ENCODE results near the gene EXD3.
"Not testable (repeated sequence)": the region's sequence is repeated elsewhere in the genome, so short reads cannot be mapped to it uniquely, and the experiment has no call there.

The EXD3 gene

DNA sequence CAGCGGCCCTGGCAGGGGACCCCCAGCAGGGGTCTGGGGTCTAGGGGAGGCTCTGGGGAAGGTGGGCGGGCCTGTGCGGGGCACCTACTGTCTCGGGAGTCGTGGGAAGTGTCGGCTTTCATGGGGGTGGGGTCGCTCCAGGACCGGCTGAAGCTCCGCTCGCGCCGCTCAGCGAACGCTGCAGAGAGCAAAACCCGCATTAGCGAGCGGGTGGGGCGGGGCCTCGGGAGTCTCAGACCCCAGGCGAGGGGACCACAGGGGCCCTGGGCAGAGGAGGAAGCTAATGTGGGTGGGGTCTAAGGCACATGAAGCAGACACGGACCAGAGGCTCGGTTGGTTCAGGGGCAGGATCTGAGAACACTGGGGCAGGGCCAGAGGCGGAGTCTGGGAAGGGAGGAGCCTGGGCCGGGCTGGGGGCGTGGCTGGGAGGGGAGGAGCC, 30.7 kb upstream of the EXD3 start:
- Mint-ChIP-seq H3K27ac (no peak overlapping the region), H3K4me3 (peak overlapping the region; percentile 36), H3K9me3 (no peaks in the 10 kb centered on the region)

GRCh38 chr9:137452761-137453642, 30.0 kb upstream of the EXD3 start:
- Mint-ChIP-seq H3K27me3 (no peaks in the 10 kb centered on the region), H3K36me3 (peaks cover 5% of the 10 kb centered on the region), H3K4me3 (no peak overlapping the region), H3K27ac (no peak overlapping the region), H3K9me3 (no peaks in the 10 kb centered on the region), H3K4me1 (peaks cover 36% of the 10 kb centered on the region)

More for the DNA sequence above, 30.7 kb upstream of the EXD3 start:
- Mint-ChIP-seq H3K4me1 (peaks cover 36% of the 10 kb centered on the region), H3K36me3 (peaks cover 5% of the 10 kb centered on the region), H3K27me3 (no peaks in the 10 kb centered on the region)

GRCh38 chr9:137452006-137452760, 29.2 kb upstream of the EXD3 start:
- Mint-ChIP-seq H3K27ac (no peak overlapping the region), H3K4me3 (peak overlapping the region; percentile 33), H3K4me1 (peaks cover 38% of the 10 kb centered on the region), H3K27me3 (no peaks in the 10 kb centered on the region), H3K9me3 (no peaks in the 10 kb centered on the region), H3K36me3 (peaks cover 5% of the 10 kb centered on the region)

GRCh38 chr9:137451264-137452005, 28.5 kb upstream of the EXD3 start:
- H3K27ac Mint-ChIP-seq, H3K4me3 Mint-ChIP-seq, H3K9me3 Mint-ChIP-seq, H3K36me3 Mint-ChIP-seq, H3K27me3 Mint-ChIP-seq: not testable (repeated sequence)
- peaks cover 37% of the 10 kb centered on the region for H3K4me1 Mint-ChIP-seq

GRCh38 chr9:137450539-137451222, 27.7 kb upstream of the EXD3 start:
- H3K4me3 Mint-ChIP-seq, H3K36me3 Mint-ChIP-seq: not testable (repeated sequence)
- peaks cover 30% of the 10 kb centered on the region for H3K4me1 Mint-ChIP-seq

DNA sequence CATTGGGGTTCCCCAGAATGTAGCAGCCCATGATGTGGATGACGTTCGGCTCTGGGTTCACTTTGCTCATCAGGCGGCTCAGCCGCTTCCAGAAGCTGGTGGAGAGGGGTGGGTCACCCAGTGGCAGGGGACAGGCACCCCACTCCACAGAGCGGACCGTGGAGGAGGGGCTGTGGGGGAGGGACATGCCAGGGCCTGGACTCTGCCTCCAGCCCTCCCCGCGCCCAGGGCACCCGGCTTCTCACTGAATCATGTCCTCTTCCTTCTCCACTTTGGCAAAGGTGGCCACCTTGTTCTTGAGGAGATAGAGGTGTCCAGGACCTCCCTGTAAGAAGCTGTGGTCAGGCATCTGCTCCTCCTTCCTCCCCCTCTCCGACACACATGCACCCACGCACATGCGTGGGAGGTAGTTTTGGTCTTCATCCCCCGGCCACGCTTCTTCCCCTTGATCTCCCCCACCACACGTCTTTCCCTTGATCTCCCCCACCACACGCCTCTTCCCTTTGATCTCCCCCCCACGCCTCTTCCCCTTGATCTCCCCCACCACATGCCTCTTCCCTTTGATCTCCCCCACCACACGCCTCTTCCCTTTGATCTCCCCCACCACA, 27.1 kb upstream of the EXD3 start:
- H3K36me3 Mint-ChIP-seq = peaks cover 2% of the 10 kb centered on the region

More at GRCh38 chr9:137450539-137451222, 27.7 kb upstream of the EXD3 start:
- H3K27ac Mint-ChIP-seq, H3K27me3 Mint-ChIP-seq, H3K9me3 Mint-ChIP-seq: not testable (repeated sequence)

DNA sequence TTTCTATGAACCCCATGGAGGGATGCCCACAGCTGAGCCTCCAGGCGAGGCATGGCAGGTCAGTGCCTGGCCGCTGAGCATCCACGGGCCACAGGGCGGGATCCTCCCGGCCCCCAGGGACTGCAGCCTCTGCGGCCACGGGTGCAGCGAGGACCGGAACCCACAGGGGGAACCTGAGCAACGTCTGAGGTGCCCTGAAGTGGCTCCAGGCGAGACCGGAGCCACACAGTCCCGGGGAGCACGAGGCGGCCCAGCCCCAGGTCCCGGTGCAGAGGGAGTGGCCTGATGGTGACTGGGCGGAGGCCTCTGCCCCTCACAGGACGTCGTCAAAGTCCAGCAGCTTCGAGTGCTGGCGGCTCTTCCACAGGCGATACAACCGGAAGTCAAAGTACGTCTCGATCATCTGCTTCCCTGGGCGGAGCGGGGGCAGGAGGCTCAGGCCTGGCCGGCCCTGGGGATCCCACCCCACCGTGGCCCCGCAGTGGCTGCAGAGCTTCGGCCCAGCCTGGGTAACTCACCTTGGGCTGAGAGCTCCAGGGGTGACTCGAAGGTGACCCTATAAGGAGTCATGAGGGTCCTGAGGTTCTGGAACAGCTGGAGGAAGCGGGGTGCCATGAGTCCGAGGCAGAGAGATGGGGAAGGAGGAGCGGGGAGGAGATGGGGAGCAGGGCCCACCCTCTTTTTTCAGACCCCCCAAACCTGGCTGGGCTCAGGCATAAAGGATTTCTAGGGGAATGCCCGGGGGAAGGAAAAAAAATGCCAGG, 26.3 kb upstream of the EXD3 start:
- no peaks in the 10 kb centered on the region for H3K9me3 Mint-ChIP-seq
- H3K4me1 Mint-ChIP-seq = peaks cover 30% of the 10 kb centered on the region
- no peaks in the 10 kb centered on the region for H3K27me3 Mint-ChIP-seq
- H3K36me3 Mint-ChIP-seq = peaks cover 2% of the 10 kb centered on the region
- no peak overlapping the region for H3K4me3 Mint-ChIP-seq
- H3K27ac Mint-ChIP-seq = peak overlapping the region; percentile 21

More for the DNA sequence above, 27.1 kb upstream of the EXD3 start:
- H3K27ac Mint-ChIP-seq = no peak overlapping the region
- no peaks in the 10 kb centered on the region for H3K27me3 Mint-ChIP-seq
- H3K9me3 Mint-ChIP-seq = no peaks in the 10 kb centered on the region
- peaks cover 34% of the 10 kb centered on the region for H3K4me1 Mint-ChIP-seq
- no peak overlapping the region for H3K4me3 Mint-ChIP-seq

GRCh38 chr9:137448602-137448962, 25.6 kb upstream of the EXD3 start:
- Mint-ChIP-seq H3K4me3 (no peak overlapping the region), H3K27me3 (peaks cover under 1% of the 10 kb centered on the region), H3K27ac (no peak overlapping the region)

GRCh38 chr9:137447722-137448601, 25.0 kb upstream of the EXD3 start:
- no peaks in the 10 kb centered on the region for H3K9me3 Mint-ChIP-seq
- no peak overlapping the region for H3K27ac Mint-ChIP-seq
- H3K36me3 Mint-ChIP-seq = peaks cover 2% of the 10 kb centered on the region
- peaks cover 3% of the 10 kb centered on the region for H3K27me3 Mint-ChIP-seq
- H3K4me1 Mint-ChIP-seq = peaks cover 29% of the 10 kb centered on the region
- no peak overlapping the region for H3K4me3 Mint-ChIP-seq

More at GRCh38 chr9:137448602-137448962, 25.6 kb upstream of the EXD3 start:
- Mint-ChIP-seq H3K36me3 (peaks cover 2% of the 10 kb centered on the region), H3K4me1 (peaks cover 29% of the 10 kb centered on the region), H3K9me3 (no peaks in the 10 kb centered on the region)

DNA sequence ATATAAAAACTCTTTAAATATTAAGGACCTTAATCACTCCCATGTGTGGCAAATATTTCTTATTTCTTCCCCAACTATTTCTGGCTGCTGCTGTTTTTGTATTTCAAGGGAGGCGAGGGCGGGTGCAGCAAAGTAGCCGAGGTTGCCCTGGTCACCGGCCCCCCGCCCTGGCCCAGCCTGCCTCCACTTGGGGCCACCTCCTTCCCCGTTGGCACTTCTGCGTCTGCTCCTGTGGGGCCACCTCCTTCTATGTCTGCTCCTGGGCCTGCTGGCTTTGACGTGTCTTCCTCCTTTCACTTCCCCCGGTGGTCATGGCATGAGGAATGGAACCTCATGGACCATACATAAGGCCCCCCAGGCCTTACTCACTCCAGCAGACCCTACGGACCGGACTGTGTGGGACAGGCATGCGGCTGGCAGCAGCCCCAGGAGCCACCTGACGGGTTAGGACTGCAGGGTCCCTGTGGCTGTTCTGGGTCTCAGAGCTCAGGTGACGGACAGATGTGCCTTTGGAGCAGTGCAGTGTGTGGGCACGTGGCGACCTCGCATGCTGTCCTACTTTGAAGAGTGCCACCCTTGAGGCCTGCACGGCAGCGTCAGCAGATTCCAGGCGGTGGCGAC, 24.0 kb upstream of the EXD3 start:
- Mint-ChIP-seq H3K27ac (peak overlapping the region; percentile 85), H3K27me3 (peaks cover 4% of the 10 kb centered on the region), H3K4me3 (no peak overlapping the region), H3K4me1 (peaks cover 25% of the 10 kb centered on the region), H3K36me3 (no peaks in the 10 kb centered on the region), H3K9me3 (no peaks in the 10 kb centered on the region)

- no peaks in the 10 kb centered on the region for H3K9me3 Mint-ChIP-seq
- no peaks in the 10 kb centered on the region for H3K36me3 Mint-ChIP-seq
- H3K4me3 Mint-ChIP-seq = no peak overlapping the region
- peaks cover 6% of the 10 kb centered on the region for H3K27me3 Mint-ChIP-seq
- H3K27ac Mint-ChIP-seq = no peak overlapping the region
- H3K4me1 Mint-ChIP-seq = peaks cover 28% of the 10 kb centered on the region
Measured at GRCh38 chr9:137445930-137446431, 23.0 kb upstream of the EXD3 start.

DNA sequence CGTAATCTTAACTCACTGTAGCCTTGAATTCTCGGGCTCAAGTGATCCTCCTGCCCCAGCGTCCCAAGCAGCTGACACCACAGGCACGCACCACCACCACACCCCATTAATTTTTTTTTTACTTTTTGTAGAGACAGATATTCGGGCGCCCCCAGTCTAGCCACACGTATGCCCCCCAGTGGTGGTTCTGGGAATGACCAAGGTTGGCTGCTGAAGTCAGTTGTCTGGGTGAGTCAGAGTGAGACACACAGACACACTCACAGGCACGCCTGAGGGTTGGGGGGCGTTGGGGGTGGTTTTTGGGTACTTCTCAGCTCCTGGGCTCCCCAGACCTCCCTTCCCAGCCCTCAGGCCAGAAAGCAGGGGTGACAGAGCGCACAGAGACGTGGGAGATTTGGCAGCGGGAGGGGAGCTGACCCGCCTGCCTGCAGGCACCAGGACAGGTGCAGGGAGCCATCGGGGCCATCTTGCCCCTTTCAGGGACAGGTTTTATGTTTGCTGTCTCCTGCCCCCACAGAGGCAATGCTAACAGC, 22.4 kb upstream of the EXD3 start:
- peak overlapping the region; percentile 36 for H3K4me3 Mint-ChIP-seq
- H3K9me3 Mint-ChIP-seq = no peaks in the 10 kb centered on the region
- peaks cover 6% of the 10 kb centered on the region for H3K27me3 Mint-ChIP-seq
- peaks cover 28% of the 10 kb centered on the region for H3K4me1 Mint-ChIP-seq
- no peak overlapping the region for H3K27ac Mint-ChIP-seq
- no peaks in the 10 kb centered on the region for H3K36me3 Mint-ChIP-seq

Data from activated naive CD4-positive, alpha-beta T cell treated with anti-CD3 and anti-CD28 coated beads, Interleukin-2, amount 50 U/mL, for 24 hours (primary cell).